Activated CD8-positive, alpha-beta T cell treated with anti-CD3 and anti-CD28 coated beads for 36 hours (primary cell): Measurements from ENCODE around the gene MBOAT2. TPM values are rescaled to one million over a fixed set of nuclear protein-coding genes. Genes with fewer than 3 reads are reported as not detected.

Experiments used
- ATAC-seq: fragments of 200-7000 bp; cut with Tn5 transposase; one replicate; pipeline ENCODE4 v1.10.0; 2021; ENCODE audit warnings: mild to moderate bottlenecking, moderate library complexity
- CTCF ChIA-PET: fragments of 350-600 bp; sonication (Branson Sonifier 250); formaldehyde crosslinking; loops from one replicate; lab custom pipeline; 2021; ENCODE audit warnings: antibody characterized with exemption; lab: Charles Lee
- POLR2A ChIA-PET: fragments of 350-600 bp; sonication (Branson Sonifier 250); formaldehyde crosslinking; loops from one replicate; lab custom pipeline; 2021; ENCODE audit warnings: antibody characterized with exemption; lab: Charles Lee
- DNase-seq: peaks from one replicate; pipeline ENCODE4 v3.0.0-alpha.2; 2020
- H3K27ac Mint-ChIP-seq: one replicate; pipeline ENCODE4 v1.8.0; 2021; ENCODE audit warnings: mild to moderate bottlenecking, mixed read lengths
- H3K27me3 Mint-ChIP-seq: one replicate; pipeline ENCODE4 v1.8.0; 2021; ENCODE audit warnings: mixed read lengths
- H3K36me3 Mint-ChIP-seq: one replicate; pipeline ENCODE4 v1.8.0; 2021; ENCODE audit warnings: low read depth, mixed read lengths
- H3K4me1 Mint-ChIP-seq: one replicate; pipeline ENCODE4 v1.8.0; 2021; ENCODE audit warnings: low read depth, mixed read lengths
- H3K4me3 Mint-ChIP-seq: one replicate; pipeline ENCODE4 v1.8.0; 2021; ENCODE audit warnings: mild to moderate bottlenecking, moderate library complexity, mixed read lengths
- H3K9me3 Mint-ChIP-seq: one replicate; pipeline ENCODE4 v1.8.0; 2021; ENCODE audit warnings: mixed read lengths
- intact Hi-C: fragments of 100-400 bp; cut with micrococcal nuclease; formaldehyde crosslinking; loops from one replicate; pipeline ENCODE4 v1.10.0; 2022
- total RNA-seq, 2 experiments: library from RNA; stranded (reverse); gene quantifications; one replicate each; pipeline ENCODE4 v1.2.3, GENCODE V29; 2021
- TF ChIP-seq, protein P1 (sequence below): fragments of 200-600 bp; IDR thresholded peaks from one replicate; pipeline ENCODE4 v1.8.0; 2022; ENCODE audit warnings: antibody characterized with exemption, mild to moderate bottlenecking

MBOAT2 gene
- total RNA-seq, 2 experiments from 2014 or later: 2.9 to 3.0 TPM

DNA sequence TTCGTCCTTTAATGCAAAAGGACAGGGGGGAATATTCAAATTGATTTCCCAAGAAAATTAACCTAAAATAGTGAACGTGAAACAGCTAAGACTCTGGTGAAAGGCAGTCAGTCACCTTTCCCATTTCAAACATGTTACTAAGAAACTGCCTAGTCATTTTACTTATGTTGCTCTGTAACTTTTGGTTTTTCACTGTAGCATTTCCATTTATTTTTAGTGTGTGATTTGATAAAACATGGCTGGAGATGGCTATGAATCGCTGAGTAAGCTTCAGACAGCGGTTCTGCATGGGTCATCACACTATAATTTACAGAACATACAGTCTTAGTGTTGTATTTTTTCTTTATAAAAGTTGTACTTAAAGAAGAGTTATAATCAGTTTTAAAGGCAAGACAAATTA is 150.1 kb downstream of the MBOAT2 start:
- no peak for ATAC-seq
- H3K9me3 Mint-ChIP-seq: no peaks in the 10 kb centered on the region
- POLR2A ChIA-PET: no interaction called here
- DNase-seq: no peak
- peaks cover 2% of the 10 kb centered on the region for H3K4me1 Mint-ChIP-seq
- H3K36me3 Mint-ChIP-seq: no peaks in the 10 kb centered on the region
- CTCF ChIA-PET: no interaction called here
- TF ChIP-seq, protein P1, sequence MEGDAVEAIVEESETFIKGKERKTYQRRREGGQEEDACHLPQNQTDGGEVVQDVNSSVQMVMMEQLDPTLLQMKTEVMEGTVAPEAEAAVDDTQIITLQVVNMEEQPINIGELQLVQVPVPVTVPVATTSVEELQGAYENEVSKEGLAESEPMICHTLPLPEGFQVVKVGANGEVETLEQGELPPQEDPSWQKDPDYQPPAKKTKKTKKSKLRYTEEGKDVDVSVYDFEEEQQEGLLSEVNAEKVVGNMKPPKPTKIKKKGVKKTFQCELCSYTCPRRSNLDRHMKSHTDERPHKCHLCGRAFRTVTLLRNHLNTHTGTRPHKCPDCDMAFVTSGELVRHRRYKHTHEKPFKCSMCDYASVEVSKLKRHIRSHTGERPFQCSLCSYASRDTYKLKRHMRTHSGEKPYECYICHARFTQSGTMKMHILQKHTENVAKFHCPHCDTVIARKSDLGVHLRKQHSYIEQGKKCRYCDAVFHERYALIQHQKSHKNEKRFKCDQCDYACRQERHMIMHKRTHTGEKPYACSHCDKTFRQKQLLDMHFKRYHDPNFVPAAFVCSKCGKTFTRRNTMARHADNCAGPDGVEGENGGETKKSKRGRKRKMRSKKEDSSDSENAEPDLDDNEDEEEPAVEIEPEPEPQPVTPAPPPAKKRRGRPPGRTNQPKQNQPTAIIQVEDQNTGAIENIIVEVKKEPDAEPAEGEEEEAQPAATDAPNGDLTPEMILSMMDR: no peak
- no peak overlapping the region for H3K27ac Mint-ChIP-seq
- no peaks in the 10 kb centered on the region for H3K27me3 Mint-ChIP-seq
- H3K4me3 Mint-ChIP-seq: no peak overlapping the region
- intact Hi-C loops: no loop called here

DNA sequence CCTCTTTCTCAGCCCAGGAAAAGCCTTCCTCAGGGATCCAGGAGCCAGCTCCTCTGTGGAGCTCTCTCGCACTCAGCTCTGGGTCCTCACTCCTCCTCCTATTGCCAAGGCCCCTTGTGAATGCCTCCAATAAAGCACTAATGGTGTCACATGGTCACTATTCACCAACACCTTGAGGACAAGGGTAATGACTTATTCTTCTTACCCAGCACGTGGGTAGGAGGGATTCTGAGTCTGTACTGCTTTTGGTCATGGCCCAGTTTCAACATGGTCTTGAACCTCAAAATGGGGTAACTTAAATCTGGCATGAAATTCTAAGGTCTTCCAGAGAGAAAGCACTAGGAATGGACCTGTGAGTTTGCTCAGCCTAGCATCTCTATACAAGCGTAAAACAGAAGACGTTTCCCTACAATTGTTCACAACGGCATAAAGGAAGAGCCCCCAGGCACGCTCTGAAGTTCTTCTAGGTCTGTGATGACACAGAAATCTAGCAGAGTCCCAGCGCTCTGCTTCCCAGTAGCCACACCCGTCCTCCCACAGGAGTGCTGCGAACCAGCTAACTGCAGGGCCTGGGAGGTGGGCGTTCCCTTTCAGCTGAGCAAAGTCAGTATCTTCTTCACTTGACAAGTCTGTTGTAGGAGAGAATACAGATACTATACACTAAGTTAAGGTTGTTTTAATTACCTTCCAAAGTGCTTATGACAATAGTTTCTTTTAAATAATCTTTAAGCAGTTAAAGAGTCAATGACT is 151.5 kb downstream of the MBOAT2 start:
- no peaks in the 10 kb centered on the region for H3K36me3 Mint-ChIP-seq
- H3K4me1 Mint-ChIP-seq: peaks cover 2% of the 10 kb centered on the region
- intact Hi-C loops: no loop called here
- ChIA-PET POLR2A (no interaction called here), CTCF (no interaction called here)
- H3K4me3 Mint-ChIP-seq: no peak overlapping the region
- H3K27me3 Mint-ChIP-seq: peaks cover 3% of the 10 kb centered on the region
- ATAC-seq (no peak), DNase-seq (no peak)
- H3K27ac Mint-ChIP-seq: no peak overlapping the region
- TF ChIP-seq, protein P1: no peak
- H3K9me3 Mint-ChIP-seq: no peaks in the 10 kb centered on the region

DNA sequence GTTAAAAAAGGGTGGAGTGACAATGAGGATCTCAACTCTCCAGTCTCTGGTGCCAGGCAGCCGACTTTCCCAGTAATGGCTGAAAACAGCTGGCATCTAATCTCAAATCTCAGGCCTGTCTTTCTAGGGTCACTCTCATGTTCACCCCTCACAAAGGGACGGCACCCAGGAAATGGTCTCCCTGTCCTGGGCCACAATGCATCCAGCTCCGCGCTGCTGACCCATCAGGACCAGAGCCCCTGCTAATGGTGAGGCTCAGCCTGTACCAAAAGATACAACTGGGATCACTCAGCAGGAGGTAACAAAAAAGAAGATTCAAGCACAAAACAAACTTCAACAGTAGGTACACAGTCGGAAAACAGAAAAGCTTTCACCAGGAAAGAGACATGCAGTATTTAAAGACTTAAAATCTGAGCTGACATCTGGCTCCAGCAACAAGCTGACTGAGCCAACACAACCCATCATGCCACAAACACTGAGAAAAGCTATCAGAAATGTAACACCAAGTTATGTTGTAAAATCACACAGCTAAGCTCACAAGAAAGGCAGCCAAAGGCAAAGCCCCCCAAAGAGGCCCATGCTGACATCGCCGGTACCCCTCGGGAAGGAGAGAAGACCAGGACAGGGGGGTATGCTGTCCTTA is 152.5 kb downstream of the MBOAT2 start:
- DNase-seq (no peak), ATAC-seq (no peak)
- CTCF ChIA-PET: interaction anchor here (1.0 kb wide), 1 partner anchor 12 kb away, joined by 3 read pairs; no protein-coding TSS in a partner anchor
- Mint-ChIP-seq H3K27me3 (peaks cover 12% of the 10 kb centered on the region), H3K4me3 (no peak overlapping the region), H3K36me3 (no peaks in the 10 kb centered on the region), H3K4me1 (peaks cover 2% of the 10 kb centered on the region), H3K9me3 (no peaks in the 10 kb centered on the region), H3K27ac (no peak overlapping the region)
- intact Hi-C loops: no loop called here
- POLR2A ChIA-PET: interaction anchor here (1.1 kb wide), 1 partner anchor 13 kb away, joined by 5 read pairs; no protein-coding TSS in a partner anchor
- TF ChIP-seq, protein P1: no peak

DNA sequence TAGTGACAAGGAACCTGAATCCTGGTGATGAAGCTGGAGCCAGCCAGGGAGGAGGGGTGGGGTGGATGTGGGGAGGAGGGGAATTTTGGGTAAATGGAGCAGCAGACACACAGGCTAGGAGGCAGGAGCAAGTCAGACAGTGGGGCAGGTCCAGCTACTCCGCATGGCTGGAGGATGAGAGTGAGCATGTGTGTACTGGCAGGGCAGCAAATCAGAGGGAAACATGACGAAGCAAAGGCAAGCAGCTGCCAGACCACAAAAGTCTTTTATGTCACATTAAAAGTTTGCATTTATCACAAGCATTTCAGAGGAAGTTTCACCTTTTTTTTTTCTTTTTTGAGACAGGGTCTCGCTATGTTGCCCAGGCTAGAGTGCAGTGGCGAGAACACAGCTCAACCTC is 154.2 kb downstream of the MBOAT2 start:
- peaks cover 20% of the 10 kb centered on the region for H3K27me3 Mint-ChIP-seq
- no peak overlapping the region for H3K27ac Mint-ChIP-seq
- POLR2A ChIA-PET: interaction anchor here (0.7 to 1.2 kb wide), 2 partner anchors 13 to 1600 kb away, joined by 3 to 4 read pairs; no protein-coding TSS in a partner anchor

More for the DNA sequence above, 154.2 kb downstream of the MBOAT2 start:
- CTCF ChIA-PET: no interaction called here
- TF ChIP-seq, protein P1: no peak
- H3K4me3 Mint-ChIP-seq: no peak overlapping the region
- no peak for ATAC-seq
- H3K9me3 Mint-ChIP-seq: no peaks in the 10 kb centered on the region
- intact Hi-C loops: no loop called here
- DNase-seq: no peak
- H3K36me3 Mint-ChIP-seq: no peaks in the 10 kb centered on the region
- peaks cover 2% of the 10 kb centered on the region for H3K4me1 Mint-ChIP-seq
